Measurements from ENCODE around the gene ZFYVE28. TPM values are rescaled to one million over a fixed set of nuclear protein-coding genes. Genes with fewer than 3 reads are reported as not detected.

ZFYVE28 gene
- polyA plus RNA-seq, 1 of the 3 experiments (the other 2 are of a cell fraction), result 3.2 TPM

DNA sequence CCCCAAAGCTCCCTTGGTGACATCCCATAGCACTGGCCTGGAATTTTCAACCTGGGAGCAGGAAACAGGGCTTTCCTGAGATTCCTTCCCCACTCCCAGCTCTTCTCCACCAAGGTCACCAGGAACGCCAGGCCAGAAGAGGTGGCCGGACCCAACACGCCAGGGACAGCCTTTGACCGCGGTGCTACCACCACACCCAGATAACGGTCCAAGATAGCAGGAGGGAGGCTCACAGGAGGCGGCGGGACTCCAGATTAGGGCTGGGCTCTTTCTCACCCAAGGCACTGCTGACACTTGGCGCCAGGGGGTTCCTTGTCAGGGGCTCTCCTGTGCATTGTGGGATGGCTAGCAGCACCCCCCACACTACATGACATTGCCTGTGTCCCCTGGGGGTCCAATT is 22.9 kb downstream of the ZFYVE28 start:
- no peak for DNase-seq
- no peak overlapping the region for H3K27ac ChIP-seq (ENCODE audit: low read depth in 2 of 2, low read length in 1 of 2)
- no peaks in the 10 kb centered on the region for H3K79me2 ChIP-seq (ENCODE audit: insufficient read depth)
- no peak overlapping the region for H3K4me3 ChIP-seq (ENCODE audit: low read depth in 2 of 2, low read length in 1 of 2)
- H3K4me2 ChIP-seq, result no peak overlapping the region
- H3K9ac ChIP-seq, result no peak overlapping the region
- ChIA-PET POLR2A (no interaction called here), CTCF (interaction anchor here (1.7 kb wide), 1 partner anchor 176 kb away, joined by 5 read pairs; no protein-coding TSS in a partner anchor)
- no peaks in the 10 kb centered on the region for H3K27me3 ChIP-seq (ENCODE audit: insufficient read depth)
- H3K4me1 ChIP-seq (ENCODE audit: control insufficient read depth in 1 of 2, insufficient read depth in 2 of 2, low read depth in 1 of 2, low read length in 1 of 2), result peaks cover 4 to 9% of the 10 kb centered on the region in 2 experiments; a peak in 3 of 4 replicates
- H4K20me1 ChIP-seq (ENCODE audit: insufficient read depth), result no peaks in the 10 kb centered on the region
- 69% methylated on average over 5 of the region's 9 CpGs for WGBS (ENCODE audit: low lambda C conversion rate)
- H3K36me3 ChIP-seq (replicated peaks in 1 of 2; ENCODE audit: control insufficient read depth in 1 of 2, insufficient read depth in 2 of 2, low read length in 1 of 2), result no peaks in the 10 kb centered on the region
- no peaks in the 10 kb centered on the region for H3F3A ChIP-seq (replicated peaks; ENCODE audit: insufficient read depth)
- H2AFZ ChIP-seq (ENCODE audit: low read depth), result no peak overlapping the region
- H3K9me3 ChIP-seq, result no peaks in the 10 kb centered on the region
- no peaks in the 10 kb centered on the region for H3K9me2 ChIP-seq
- TF ChIP-seq, protein P1, sequence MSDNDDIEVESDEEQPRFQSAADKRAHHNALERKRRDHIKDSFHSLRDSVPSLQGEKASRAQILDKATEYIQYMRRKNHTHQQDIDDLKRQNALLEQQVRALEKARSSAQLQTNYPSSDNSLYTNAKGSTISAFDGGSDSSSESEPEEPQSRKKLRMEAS (IDR thresholded peaks at IDR 0.05; ENCODE audit: low read depth), result no peak
- TF ChIP-seq RCOR1 (IDR thresholded peaks at IDR 0.05; ENCODE audit: low read length) (no peak), JUND (IDR thresholded peaks at IDR 0.05) (no peak), FOXM1 (IDR thresholded peaks at IDR 0.05; ENCODE audit: low read depth) (no peak), RFX5 (IDR thresholded peaks at IDR 0.05; ENCODE audit: low read length) (no peak), SIN3A (IDR thresholded peaks at IDR 0.05; ENCODE audit: borderline replicate concordance, low read depth, low read length) (no peak), YY1 (IDR thresholded peaks at IDR 0.05; ENCODE audit: low read depth) (no peak), NFIC (IDR thresholded peaks at IDR 0.05; ENCODE audit: borderline replicate concordance) (no peak), TAF1 (IDR thresholded peaks at IDR 0.05; ENCODE audit: borderline replicate concordance, low read depth, low read length) (no peak), RAD21 (IDR thresholded peaks at IDR 0.05; ENCODE audit: low read length) (no peak), EZH2phosphoT487 (IDR thresholded peaks at IDR 0.05; ENCODE audit: borderline replicate concordance, low read depth) (no peak), TEAD4 (IDR thresholded peaks at IDR 0.05; ENCODE audit: borderline replicate concordance, insufficient read depth) (no peak), MEF2A (IDR thresholded peaks at IDR 0.05; ENCODE audit: borderline replicate concordance, low read depth) (no peak), TCF12 (IDR thresholded peaks at IDR 0.05) (no peak), FOSL2 (IDR thresholded peaks at IDR 0.05; ENCODE audit: borderline replicate concordance, low read depth) (no peak), NRF1 (IDR thresholded peaks at IDR 0.05; ENCODE audit: low read depth, low read length) (no peak), RXRA (IDR thresholded peaks at IDR 0.05; ENCODE audit: borderline replicate concordance, low read depth) (no peak), GABPA (IDR thresholded peaks at IDR 0.05; ENCODE audit: low read depth) (no peak)
- TF ChIP-seq, protein P2, sequence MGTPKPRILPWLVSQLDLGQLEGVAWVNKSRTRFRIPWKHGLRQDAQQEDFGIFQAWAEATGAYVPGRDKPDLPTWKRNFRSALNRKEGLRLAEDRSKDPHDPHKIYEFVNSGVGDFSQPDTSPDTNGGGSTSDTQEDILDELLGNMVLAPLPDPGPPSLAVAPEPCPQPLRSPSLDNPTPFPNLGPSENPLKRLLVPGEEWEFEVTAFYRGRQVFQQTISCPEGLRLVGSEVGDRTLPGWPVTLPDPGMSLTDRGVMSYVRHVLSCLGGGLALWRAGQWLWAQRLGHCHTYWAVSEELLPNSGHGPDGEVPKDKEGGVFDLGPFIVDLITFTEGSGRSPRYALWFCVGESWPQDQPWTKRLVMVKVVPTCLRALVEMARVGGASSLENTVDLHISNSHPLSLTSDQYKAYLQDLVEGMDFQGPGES (IDR thresholded peaks at IDR 0.05; ENCODE audit: low read depth, low read length), result no peak

DNA sequence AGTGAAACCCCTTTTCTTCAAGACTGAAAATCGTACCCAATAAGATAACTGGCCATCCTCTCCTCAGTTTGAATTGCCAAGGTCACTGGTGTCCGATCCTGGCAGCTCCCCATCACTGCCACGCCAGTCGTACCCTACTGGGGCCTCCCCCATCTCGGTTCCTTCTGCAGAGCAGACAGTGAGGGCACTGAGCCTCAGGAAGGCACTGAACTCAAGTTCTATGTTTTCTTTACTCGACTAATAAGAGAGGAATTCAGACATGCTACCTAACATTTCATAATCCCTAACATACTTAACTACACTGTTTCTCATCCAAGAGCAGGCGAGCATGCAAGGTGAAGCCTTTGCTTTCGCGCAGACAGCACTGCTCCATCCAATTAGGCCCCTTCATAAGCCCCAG is 23.4 kb downstream of the ZFYVE28 start:
- H3K4me3 ChIP-seq (ENCODE audit: low read depth in 2 of 2, low read length in 1 of 2), result no peak overlapping the region
- ChIA-PET POLR2A (no interaction called here), CTCF (interaction anchor here (1.7 kb wide), 1 partner anchor 175 kb away, joined by 5 read pairs; no protein-coding TSS in a partner anchor)
- H3K27ac ChIP-seq (ENCODE audit: low read depth in 2 of 2, low read length in 1 of 2), result no peak overlapping the region
- H3K9me3 ChIP-seq, result no peaks in the 10 kb centered on the region
- H3F3A ChIP-seq (replicated peaks; ENCODE audit: insufficient read depth), result no peaks in the 10 kb centered on the region
- H3K27me3 ChIP-seq (ENCODE audit: insufficient read depth), result no peaks in the 10 kb centered on the region
- no peak overlapping the region for H3K9ac ChIP-seq
- 72% methylated on average over 9 of the region's 9 CpGs for WGBS (ENCODE audit: low lambda C conversion rate)
- no peaks in the 10 kb centered on the region for H3K9me2 ChIP-seq
- H2AFZ ChIP-seq (ENCODE audit: low read depth), result no peak overlapping the region
- no peaks in the 10 kb centered on the region for H3K79me2 ChIP-seq (ENCODE audit: insufficient read depth)
- H3K4me2 ChIP-seq, result no peak overlapping the region
- no peaks in the 10 kb centered on the region for H3K36me3 ChIP-seq (replicated peaks in 1 of 2; ENCODE audit: control insufficient read depth in 1 of 2, insufficient read depth in 2 of 2, low read length in 1 of 2)
- no peaks in the 10 kb centered on the region for H4K20me1 ChIP-seq (ENCODE audit: insufficient read depth)
- DNase-seq, result no peak
- peaks cover 4 to 14% of the 10 kb centered on the region in 2 experiments; a peak in 3 of 4 replicates for H3K4me1 ChIP-seq (ENCODE audit: control insufficient read depth in 1 of 2, insufficient read depth in 2 of 2, low read depth in 1 of 2, low read length in 1 of 2)
- no peak for TF ChIP-seq GABPA (IDR thresholded peaks at IDR 0.05; ENCODE audit: low read depth)
- no peak for TF ChIP-seq RFX5 (IDR thresholded peaks at IDR 0.05; ENCODE audit: low read length)
- TF ChIP-seq SIN3A (IDR thresholded peaks at IDR 0.05; ENCODE audit: borderline replicate concordance, low read depth, low read length), result no peak
- TF ChIP-seq, protein P2 (IDR thresholded peaks at IDR 0.05; ENCODE audit: low read depth, low read length), result no peak
- TF ChIP-seq, protein P3, sequence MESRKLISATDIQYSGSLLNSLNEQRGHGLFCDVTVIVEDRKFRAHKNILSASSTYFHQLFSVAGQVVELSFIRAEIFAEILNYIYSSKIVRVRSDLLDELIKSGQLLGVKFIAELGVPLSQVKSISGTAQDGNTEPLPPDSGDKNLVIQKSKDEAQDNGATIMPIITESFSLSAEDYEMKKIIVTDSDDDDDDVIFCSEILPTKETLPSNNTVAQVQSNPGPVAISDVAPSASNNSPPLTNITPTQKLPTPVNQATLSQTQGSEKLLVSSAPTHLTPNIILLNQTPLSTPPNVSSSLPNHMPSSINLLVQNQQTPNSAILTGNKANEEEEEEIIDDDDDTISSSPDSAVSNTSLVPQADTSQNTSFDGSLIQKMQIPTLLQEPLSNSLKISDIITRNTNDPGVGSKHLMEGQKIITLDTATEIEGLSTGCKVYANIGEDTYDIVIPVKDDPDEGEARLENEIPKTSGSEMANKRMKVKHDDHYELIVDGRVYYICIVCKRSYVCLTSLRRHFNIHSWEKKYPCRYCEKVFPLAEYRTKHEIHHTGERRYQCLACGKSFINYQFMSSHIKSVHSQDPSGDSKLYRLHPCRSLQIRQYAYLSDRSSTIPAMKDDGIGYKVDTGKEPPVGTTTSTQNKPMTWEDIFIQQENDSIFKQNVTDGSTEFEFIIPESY (IDR thresholded peaks at IDR 0.05; ENCODE audit: borderline replicate concordance, low read depth), result no peak
- TF ChIP-seq RXRA (IDR thresholded peaks at IDR 0.05; ENCODE audit: borderline replicate concordance, low read depth), result no peak
- TF ChIP-seq YY1 (IDR thresholded peaks at IDR 0.05; ENCODE audit: low read depth), result no peak
- no peak for TF ChIP-seq FOSL2 (IDR thresholded peaks at IDR 0.05; ENCODE audit: borderline replicate concordance, low read depth)
- no peak for TF ChIP-seq RCOR1 (IDR thresholded peaks at IDR 0.05; ENCODE audit: low read length)
- TF ChIP-seq, protein P4, sequence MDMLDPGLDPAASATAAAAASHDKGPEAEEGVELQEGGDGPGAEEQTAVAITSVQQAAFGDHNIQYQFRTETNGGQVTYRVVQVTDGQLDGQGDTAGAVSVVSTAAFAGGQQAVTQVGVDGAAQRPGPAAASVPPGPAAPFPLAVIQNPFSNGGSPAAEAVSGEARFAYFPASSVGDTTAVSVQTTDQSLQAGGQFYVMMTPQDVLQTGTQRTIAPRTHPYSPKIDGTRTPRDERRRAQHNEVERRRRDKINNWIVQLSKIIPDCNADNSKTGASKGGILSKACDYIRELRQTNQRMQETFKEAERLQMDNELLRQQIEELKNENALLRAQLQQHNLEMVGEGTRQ (IDR thresholded peaks at IDR 0.05; ENCODE audit: borderline replicate concordance, low read depth, low read length), result no peak
- no peak for TF ChIP-seq EP300 (IDR thresholded peaks at IDR 0.05; ENCODE audit: borderline replicate concordance in 1 of 2, low read depth in 1 of 2, low read length in 1 of 2)
- no peak for TF ChIP-seq NRF1 (IDR thresholded peaks at IDR 0.05; ENCODE audit: low read depth, low read length)

Data from SK-N-SH (cell line).